Adrenal gland (tissue), 5 donors: ENCODE results near the gene AIF1.

Experiments used
- POLR2A ChIP-seq, 2 donors: fragments of 450-650 bp; IDR thresholded peaks; one replicate each; pipeline ENCODE4 v1.6.1; 2017; ENCODE audit warnings: antibody characterized with exemption in 2 of 2, mild to moderate bottlenecking in 2 of 2, moderate library complexity in 1 of 2
- TF ChIP-seq, protein P1 (sequence below), 6 experiments: fragments of 450-650 bp in 4 of 6; fragments of 200-600 bp in 2 of 6; sonication (generic) in 1 of 6; IDR thresholded peaks; 1 replicate in 5 of 6; 2 replicates in 1 of 6; pipeline versions ENCODE4 v1.5.1 to v1.8.0; 2016 to 2021; ENCODE audit warnings: antibody characterized with exemption in 6 of 6, mild to moderate bottlenecking in 2 of 6, moderate library complexity in 1 of 6
- donor health status: DM: no; HTN: no; CAD: no.

DNA sequence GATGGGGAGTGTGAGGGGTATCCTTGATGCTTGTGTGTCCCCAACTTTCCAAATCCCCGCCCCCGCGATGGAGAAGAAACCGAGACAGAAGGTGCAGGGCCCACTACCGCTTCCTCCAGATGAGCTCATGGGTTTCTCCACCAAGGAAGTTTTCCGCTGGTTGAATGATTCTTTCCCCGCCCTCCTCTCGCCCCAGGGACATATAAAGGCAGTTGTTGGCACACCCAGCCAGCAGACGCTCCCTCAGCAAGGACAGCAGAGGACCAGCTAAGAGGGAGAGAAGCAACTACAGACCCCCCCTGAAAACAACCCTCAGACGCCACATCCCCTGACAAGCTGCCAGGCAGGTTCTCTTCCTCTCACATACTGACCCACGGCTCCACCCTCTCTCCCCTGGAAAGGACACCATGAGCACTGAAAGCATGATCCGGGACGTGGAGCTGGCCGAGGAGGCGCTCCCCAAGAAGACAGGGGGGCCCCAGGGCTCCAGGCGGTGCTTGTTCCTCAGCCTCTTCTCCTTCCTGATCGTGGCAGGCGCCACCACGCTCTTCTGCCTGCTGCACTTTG lies 39.6 kb upstream of the AIF1 start, which contains the start of gene TNF:
- TF ChIP-seq, protein P1, sequence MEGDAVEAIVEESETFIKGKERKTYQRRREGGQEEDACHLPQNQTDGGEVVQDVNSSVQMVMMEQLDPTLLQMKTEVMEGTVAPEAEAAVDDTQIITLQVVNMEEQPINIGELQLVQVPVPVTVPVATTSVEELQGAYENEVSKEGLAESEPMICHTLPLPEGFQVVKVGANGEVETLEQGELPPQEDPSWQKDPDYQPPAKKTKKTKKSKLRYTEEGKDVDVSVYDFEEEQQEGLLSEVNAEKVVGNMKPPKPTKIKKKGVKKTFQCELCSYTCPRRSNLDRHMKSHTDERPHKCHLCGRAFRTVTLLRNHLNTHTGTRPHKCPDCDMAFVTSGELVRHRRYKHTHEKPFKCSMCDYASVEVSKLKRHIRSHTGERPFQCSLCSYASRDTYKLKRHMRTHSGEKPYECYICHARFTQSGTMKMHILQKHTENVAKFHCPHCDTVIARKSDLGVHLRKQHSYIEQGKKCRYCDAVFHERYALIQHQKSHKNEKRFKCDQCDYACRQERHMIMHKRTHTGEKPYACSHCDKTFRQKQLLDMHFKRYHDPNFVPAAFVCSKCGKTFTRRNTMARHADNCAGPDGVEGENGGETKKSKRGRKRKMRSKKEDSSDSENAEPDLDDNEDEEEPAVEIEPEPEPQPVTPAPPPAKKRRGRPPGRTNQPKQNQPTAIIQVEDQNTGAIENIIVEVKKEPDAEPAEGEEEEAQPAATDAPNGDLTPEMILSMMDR (IDR thresholded peaks at IDR 0.05), result no peak
- peak; percentile 33 to 48 for TF ChIP-seq POLR2A (IDR thresholded peaks at IDR 0.05)
